ENCODE data around the gene HIGD2A. TPM values are rescaled to one million over a fixed set of nuclear protein-coding genes. Genes with fewer than 3 reads are reported as not detected.

HIGD2A gene
- total and polyA plus RNA-seq, 2 donors (not counting 3 experiments of a cell fraction or from before 2014, with no cell fraction given), result 96.2 to 210 TPM

DNA sequence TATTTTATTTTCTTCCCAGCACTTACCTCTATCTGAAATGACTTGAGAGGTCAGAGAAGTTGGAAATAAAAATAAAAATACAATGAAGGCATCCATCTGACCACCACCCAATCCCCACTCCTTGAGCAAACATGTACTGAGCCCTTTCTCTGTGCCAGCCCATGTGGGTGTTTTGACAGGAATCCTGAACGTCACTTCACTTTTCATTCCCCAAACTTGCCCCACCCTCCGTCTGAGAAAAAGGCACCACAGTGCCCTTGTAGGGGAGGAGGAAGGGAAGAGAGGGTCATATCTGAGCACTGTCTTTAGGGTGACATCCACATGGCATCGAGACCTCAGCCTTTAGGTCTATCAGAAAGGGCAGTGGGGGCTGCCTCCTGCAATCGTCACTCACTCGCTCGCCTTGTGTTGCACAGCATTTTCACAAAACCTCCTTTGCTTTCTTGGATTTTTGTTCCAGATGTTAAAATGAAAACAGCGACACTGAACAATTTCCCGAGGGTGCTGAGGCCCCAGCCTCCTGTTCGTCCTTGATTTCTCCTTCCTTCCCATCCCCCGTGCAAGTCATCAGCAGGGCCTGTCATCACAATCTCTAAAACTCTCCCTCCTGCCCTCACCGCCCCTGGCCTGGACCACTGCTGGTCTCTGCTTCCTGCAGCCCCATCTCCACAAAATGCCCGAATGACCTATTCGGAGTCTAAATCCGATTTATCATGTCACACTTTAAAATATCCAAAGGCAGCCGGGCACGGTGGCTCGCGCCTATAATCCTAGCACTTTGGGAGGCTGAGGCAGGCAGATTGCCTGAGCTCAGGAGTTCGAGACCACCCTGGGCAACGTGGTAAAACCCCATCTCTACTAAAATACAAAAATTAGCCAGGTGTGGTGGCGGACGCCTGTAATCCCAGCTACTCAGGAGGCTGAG is 13.0 kb downstream of the HIGD2A start:
- H3K79me2 ChIP-seq (ENCODE audit: control insufficient read depth, insufficient read depth, low read length), result no peaks in the 10 kb centered on the region
- no peaks in the 10 kb centered on the region for H3K9me1 ChIP-seq (replicated peaks; ENCODE audit: control insufficient read depth, extremely low read depth, insufficient read depth, low read length)
- peaks cover 0 to 22% of the 10 kb centered on the region in 2 experiments for H3K36me3 ChIP-seq (ENCODE audit: control insufficient read depth in 2 of 2, extremely low read depth in 1 of 2, insufficient read depth in 2 of 2, low read length in 2 of 2)
- ChIA-PET CTCF (no interaction called here), POLR2A (no interaction called here)
- intact Hi-C loops (cut with micrococcal nuclease) (no loop called here), dilution Hi-C loops (cut with MboI; ENCODE audit: extremely low pct_ligation_motif_present, low sequenced_read_pairs) (no loop called here)
- H3K9me3 ChIP-seq (replicated peaks; ENCODE audit: control insufficient read depth, insufficient read depth, low read length), result no peaks in the 10 kb centered on the region
- no peaks in the 10 kb centered on the region for H3K27me3 ChIP-seq (ENCODE audit: control insufficient read depth in 2 of 2, insufficient read depth in 2 of 2, low read length in 2 of 2)
- BruUV-seq (replicated peaks), result no TSS peak
- H3K4me2 ChIP-seq (ENCODE audit: insufficient read depth, low read length), result no peak overlapping the region
- no peak for DNase-seq (ENCODE audit: low read depth, low spot score)
- TF ChIP-seq POLR2AphosphoS5 (IDR thresholded peaks at IDR 0.05; ENCODE audit: insufficient read depth, low read depth, low read length) (no peak), JUN (IDR thresholded peaks at IDR 0.05; ENCODE audit: borderline replicate concordance, insufficient read depth, insufficient read length, low read depth) (no peak), FOS (IDR thresholded peaks at IDR 0.05; ENCODE audit: borderline replicate concordance, insufficient read depth, low read length) (no peak), EZH2 (IDR thresholded peaks at IDR 0.05; ENCODE audit: borderline replicate concordance, low read depth, low read length, severe bottlenecking) (no peak), POLR2A (IDR thresholded peaks at IDR 0.05; ENCODE audit: low read depth, low read length) (no peak), MYC (IDR thresholded peaks at IDR 0.05; ENCODE audit: low read depth, low read length) (no peak), GATA2 (IDR thresholded peaks at IDR 0.05; ENCODE audit: insufficient read depth, insufficient read length, low read depth, low read length) (no peak)
- TF ChIP-seq, protein P1, sequence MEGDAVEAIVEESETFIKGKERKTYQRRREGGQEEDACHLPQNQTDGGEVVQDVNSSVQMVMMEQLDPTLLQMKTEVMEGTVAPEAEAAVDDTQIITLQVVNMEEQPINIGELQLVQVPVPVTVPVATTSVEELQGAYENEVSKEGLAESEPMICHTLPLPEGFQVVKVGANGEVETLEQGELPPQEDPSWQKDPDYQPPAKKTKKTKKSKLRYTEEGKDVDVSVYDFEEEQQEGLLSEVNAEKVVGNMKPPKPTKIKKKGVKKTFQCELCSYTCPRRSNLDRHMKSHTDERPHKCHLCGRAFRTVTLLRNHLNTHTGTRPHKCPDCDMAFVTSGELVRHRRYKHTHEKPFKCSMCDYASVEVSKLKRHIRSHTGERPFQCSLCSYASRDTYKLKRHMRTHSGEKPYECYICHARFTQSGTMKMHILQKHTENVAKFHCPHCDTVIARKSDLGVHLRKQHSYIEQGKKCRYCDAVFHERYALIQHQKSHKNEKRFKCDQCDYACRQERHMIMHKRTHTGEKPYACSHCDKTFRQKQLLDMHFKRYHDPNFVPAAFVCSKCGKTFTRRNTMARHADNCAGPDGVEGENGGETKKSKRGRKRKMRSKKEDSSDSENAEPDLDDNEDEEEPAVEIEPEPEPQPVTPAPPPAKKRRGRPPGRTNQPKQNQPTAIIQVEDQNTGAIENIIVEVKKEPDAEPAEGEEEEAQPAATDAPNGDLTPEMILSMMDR (IDR thresholded peaks at IDR 0.05; ENCODE audit: extremely low read depth in 1 of 2, insufficient read depth in 1 of 2, low read depth in 1 of 2, low read length in 2 of 2), result no peak
- TF ChIP-seq, protein P2, sequence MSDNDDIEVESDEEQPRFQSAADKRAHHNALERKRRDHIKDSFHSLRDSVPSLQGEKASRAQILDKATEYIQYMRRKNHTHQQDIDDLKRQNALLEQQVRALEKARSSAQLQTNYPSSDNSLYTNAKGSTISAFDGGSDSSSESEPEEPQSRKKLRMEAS (IDR thresholded peaks at IDR 0.05; ENCODE audit: insufficient read depth, insufficient read length), result no peak
- no peak for FAIRE-seq
- H3K9ac ChIP-seq (replicated peaks; ENCODE audit: extremely low read depth, insufficient read depth, low read length), result no peak overlapping the region
- H2AFZ ChIP-seq (ENCODE audit: low read depth, low read length), result no peak overlapping the region
- no peak overlapping the region for H3K27ac ChIP-seq (ENCODE audit: insufficient read depth, low read depth, low read length)
- no peak overlapping the region for H3K4me3 ChIP-seq (replicated peaks in 1 of 3; ENCODE audit: insufficient read depth in 1 of 3, low read depth in 1 of 3, low read length in 3 of 3)
- H3K4me1 ChIP-seq (ENCODE audit: control insufficient read depth, extremely low read depth, insufficient read depth, low read length), result no peaks in the 10 kb centered on the region
- H4K20me1 ChIP-seq (replicated peaks; ENCODE audit: control insufficient read depth, extremely low read depth, insufficient read depth, low read length), result no peaks in the 10 kb centered on the region
